Ectodermal cell (in vitro differentiated cells): ENCODE data around the gene NKPD1.

Experiments
- H3K27ac ChIP-seq: 2 replicates; pipeline ENCODE4 v1.7.0; 2013; ENCODE audit warnings: mild to moderate bottlenecking, low read depth, low read length; ENCODE audit not compliant: insufficient read depth, poor library complexity, severe bottlenecking
- H3K27me3 ChIP-seq: 2 replicates; pipeline ENCODE4 v1.7.0; 2013; ENCODE audit warnings: mild to moderate bottlenecking, low read length; ENCODE audit not compliant: insufficient read depth, control insufficient read depth, poor library complexity, severe bottlenecking
- H3K36me3 ChIP-seq: one replicate; pipeline ENCODE4 v1.7.0; 2013; ENCODE audit warnings: low read length; ENCODE audit not compliant: control insufficient read depth, insufficient read depth
- H3K4me1 ChIP-seq: one replicate; pipeline ENCODE4 v1.7.0; 2013; ENCODE audit warnings: low read length; ENCODE audit not compliant: control insufficient read depth, insufficient read depth
- H3K4me3 ChIP-seq: 2 replicates; pipeline ENCODE4 v1.7.0; 2013; ENCODE audit warnings: low read depth, low read length, control low read depth; ENCODE audit not compliant: insufficient read depth
- H3K9me3 ChIP-seq: 2 replicates; pipeline ENCODE4 v1.7.0; 2013; ENCODE audit warnings: mild to moderate bottlenecking, low read length, moderate library complexity; ENCODE audit not compliant: control insufficient read depth
- WGBS, 2 experiments: methylation state at CpG; one replicate each; pipeline ENCODE4 v1.1.7; 2013; ENCODE audit warnings: missing lambda C conversion rate in 2 of 2; 5-methylcytosine and 5-hydroxymethylcytosine counted together

Gene NKPD1

DNA sequence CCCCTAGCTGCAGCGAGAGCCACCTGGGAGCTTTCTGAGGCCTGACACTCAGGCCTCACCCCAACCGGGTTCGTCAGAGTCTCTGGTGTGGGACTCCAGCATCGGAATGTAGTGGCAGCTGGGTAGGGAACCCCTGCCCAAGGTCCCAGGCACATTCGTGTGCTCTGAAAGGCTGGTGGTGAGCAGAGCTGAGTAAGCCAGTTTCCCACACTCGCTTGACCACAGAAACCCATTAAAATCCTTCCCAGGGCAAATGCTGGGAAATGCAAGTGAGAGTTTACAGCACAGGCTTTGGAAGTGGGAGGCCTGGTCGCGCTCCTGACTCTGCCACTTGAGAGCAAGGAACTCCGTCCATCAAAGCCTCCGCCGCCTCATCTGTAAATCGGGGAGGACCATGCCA lies 13.0 kb upstream of the NKPD1 start:
- Histone ChIP-seq H3K27ac (no peak overlapping the region), H3K4me1 (no peaks in the 10 kb centered on the region), H3K36me3 (no peaks in the 10 kb centered on the region), H3K27me3 (no peaks in the 10 kb centered on the region), H3K4me3 (no peak overlapping the region), H3K9me3 (no peaks in the 10 kb centered on the region)
- WGBS, 2 experiments: 91% methylated on average over 12 of the region's 12 CpGs

DNA sequence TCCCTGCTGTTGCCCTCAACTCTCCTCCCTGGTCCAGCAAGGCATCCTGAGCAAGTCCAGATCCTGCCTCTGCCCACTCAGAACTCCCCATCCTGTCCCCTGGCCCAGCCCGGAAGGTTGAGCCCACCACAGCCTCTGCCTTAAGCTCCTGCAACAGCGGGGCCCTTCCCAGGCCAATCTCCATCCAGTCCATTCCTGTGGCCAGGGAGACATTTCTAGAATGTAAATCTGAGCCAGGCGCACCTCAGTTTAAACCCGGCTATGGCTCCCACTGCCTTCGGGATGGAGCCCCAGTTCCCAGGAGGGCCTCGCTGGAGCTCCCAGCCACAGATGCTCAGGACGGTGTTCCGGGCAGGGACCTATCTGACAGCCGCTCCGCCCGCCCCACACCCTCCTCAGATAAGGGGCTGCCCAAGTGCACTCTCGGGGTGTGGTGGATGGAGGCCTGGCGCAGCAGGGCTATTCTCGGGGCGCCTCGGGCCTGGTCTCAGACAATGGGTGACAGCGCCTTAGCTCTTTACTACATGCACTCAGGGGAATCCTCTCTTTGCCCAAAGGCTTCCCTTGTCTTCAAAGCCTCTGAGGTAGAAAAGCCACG lies 11.9 kb upstream of the NKPD1 start:
- H3K9me3 ChIP-seq: no peaks in the 10 kb centered on the region
- H3K4me3 ChIP-seq: no peak overlapping the region
- H3K27ac ChIP-seq: no peak overlapping the region
- no peaks in the 10 kb centered on the region for H3K36me3 ChIP-seq
- no peaks in the 10 kb centered on the region for H3K4me1 ChIP-seq
- no peaks in the 10 kb centered on the region for H3K27me3 ChIP-seq
- WGBS, 2 experiments: 88 to 89% methylated on average over 16 to 17 of the region's 18 CpGs

DNA sequence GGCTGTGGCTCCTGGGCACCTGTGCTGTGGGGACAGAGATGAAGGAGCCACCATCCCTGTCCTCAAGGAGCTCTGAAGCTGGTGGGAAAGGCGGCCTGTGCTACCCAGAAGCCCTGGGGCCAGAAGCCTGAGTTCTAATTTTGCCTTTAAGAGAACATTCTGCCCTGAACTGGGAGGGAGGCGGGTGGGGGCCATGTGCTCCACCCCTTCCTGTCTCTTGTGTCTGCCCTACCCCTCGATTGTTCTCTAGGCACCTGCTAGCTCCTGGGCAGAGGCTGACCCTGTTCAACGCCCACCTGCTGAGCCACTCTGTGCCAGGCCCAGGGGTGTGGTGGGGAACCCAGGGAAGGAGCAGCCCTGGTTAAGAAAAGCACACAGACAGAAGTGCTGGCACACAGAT lies 11.4 kb upstream of the NKPD1 start:
- WGBS, 2 experiments: 85 to 88% methylated on average over 4 of the region's 4 CpGs
- no peak overlapping the region for H3K4me3 ChIP-seq

DNA sequence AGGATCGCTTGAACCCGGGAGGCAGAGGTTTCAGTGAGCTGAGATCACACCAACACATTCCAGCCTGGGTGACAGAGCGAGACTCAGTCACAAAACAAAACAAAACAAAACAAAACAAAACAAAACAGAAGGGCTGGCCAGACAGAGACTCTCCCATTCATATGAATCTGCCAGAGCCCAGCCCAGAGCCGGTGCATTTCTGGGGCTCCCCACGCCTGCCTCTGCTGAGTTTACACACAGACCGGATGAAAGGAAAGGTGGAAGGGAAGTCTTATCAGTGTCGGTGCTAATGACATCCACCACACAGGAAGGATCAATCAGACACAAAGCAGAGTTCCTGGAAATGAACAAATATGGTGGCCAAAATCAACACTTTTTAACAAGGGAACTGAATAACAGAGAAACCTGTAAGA lies 10.4 kb upstream of the NKPD1 start:
- H3K4me3 ChIP-seq: no peak overlapping the region
- 78 to 80% methylated on average over 7 of the region's 7 CpGs for WGBS, 2 experiments
- no peaks in the 10 kb centered on the region for H3K9me3 ChIP-seq
- H3K27me3 ChIP-seq: no peaks in the 10 kb centered on the region
- no peaks in the 10 kb centered on the region for H3K36me3 ChIP-seq
- H3K27ac ChIP-seq: no peak overlapping the region
- peaks cover 7% of the 10 kb centered on the region for H3K4me1 ChIP-seq

More for the DNA sequence above, 11.4 kb upstream of the NKPD1 start:
- H3K27ac ChIP-seq: no peak overlapping the region
- H3K4me1 ChIP-seq: no peaks in the 10 kb centered on the region
- H3K9me3 ChIP-seq: no peaks in the 10 kb centered on the region
- no peaks in the 10 kb centered on the region for H3K36me3 ChIP-seq
- no peaks in the 10 kb centered on the region for H3K27me3 ChIP-seq

DNA sequence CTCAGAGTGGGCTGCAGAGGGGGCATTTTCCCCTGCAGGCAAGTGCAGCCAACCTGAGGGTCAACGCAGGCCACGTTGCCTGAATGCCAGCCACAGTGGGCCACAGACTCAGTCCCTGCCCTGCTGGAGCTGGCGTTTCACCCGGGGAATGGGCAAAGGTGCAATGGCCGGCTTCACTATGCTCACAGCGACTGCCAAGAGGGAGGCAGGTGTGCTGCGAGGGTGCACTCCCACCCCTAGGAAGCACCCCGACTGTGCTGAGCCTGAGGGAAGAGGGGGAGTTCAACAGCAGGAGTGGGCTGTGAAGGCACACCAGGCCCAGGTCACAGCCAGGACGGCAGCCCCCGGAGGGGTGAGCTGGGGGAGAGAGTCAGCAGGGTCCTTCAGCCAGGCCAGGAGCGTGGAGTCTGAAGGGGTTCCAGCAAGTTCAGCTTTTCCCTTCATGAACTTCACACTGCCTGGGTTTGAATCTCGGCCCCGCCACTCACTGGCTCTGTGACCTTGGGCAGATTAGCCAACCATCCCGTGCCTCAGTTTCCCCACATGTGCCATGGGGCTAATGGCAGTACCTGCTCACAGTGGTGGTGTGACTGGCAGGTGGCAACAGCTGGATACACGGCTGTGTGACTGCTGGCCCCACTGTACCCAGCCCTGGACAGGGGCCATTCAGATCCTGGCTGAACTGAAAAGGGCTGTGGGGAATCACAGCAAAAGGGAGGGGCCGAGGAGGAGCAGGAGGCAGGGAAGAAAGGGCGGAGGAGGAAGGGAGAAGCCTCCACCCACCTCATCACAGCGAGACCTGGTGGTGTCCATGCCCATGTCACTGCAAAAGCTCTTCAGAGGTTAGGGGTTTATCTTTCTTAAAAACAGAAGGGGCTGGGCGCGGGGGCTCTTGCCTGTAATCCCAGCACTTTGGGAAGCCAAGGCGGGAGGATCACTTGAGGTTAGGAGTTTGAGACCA lies 9.6 kb upstream of the NKPD1 start:
- H3K36me3 ChIP-seq: no peaks in the 10 kb centered on the region
- H3K27me3 ChIP-seq: no peaks in the 10 kb centered on the region
- H3K9me3 ChIP-seq: no peaks in the 10 kb centered on the region
- H3K4me1 ChIP-seq: peaks cover 7% of the 10 kb centered on the region
- H3K27ac ChIP-seq: no peak overlapping the region
- WGBS, 2 experiments: 85 to 92% methylated on average over 21 of the region's 21 CpGs
- no peak overlapping the region for H3K4me3 ChIP-seq

DNA sequence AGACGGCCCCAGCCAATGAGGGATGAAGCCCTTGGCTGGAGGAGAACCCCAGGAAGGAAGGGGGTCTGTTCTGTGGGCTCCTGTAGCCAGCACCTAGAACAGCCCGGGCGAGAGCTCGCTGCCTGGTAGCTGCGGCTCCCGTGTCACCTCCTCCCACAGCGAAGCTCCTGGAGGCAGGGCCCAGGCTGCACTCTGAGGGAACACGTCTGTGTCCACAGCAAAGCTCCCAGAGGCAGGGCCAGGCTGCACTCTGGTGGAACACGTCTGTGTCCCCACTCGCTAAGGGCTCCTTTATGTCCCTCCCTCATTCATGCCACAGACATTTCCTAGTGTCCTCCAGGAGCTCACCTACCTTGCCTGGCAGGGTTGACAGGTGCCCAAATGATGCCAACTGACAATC lies 8.8 kb upstream of the NKPD1 start:
- no peak overlapping the region for H3K27ac ChIP-seq

DNA sequence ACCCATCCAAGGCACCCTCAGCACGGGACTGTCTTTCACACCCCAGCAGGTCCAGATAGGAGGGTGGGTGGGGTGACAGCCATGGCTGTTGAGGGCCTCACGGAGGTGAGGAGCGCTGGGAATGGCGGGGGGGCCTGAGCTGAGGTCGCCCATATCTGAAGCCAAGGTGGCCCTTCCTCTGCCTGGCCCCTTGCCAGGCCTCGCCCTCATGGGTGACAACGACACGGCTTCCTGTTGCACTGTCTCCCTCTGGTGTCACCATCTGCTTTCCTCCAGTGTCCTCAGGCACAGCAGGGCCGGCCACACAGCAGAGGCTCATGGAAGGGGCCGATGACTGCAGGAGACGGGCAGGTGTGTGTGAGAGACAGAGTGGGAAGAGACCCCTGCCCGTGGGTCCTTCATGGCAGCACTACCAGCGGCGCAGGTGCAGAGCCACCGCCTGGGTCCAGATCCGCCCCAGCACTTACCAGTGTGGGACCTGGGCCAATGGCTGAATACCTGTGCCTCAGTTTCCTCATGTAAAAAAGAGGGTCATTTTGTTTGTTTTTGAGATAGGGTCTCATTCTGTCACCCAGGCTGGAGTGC lies 8.1 kb upstream of the NKPD1 start:
- Histone ChIP-seq H3K9me3 (no peaks in the 10 kb centered on the region), H3K27ac (no peak overlapping the region), H3K36me3 (no peaks in the 10 kb centered on the region), H3K27me3 (no peaks in the 10 kb centered on the region), H3K4me3 (no peak overlapping the region), H3K4me1 (peaks cover 7% of the 10 kb centered on the region)
- 94 to 95% methylated on average over 16 of the region's 16 CpGs for WGBS, 2 experiments

More for the DNA sequence above, 8.8 kb upstream of the NKPD1 start:
- H3K4me3 ChIP-seq: no peak overlapping the region
- WGBS, 2 experiments: 88 to 89% methylated on average over 10 of the region's 10 CpGs
- peaks cover 7% of the 10 kb centered on the region for H3K4me1 ChIP-seq
- no peaks in the 10 kb centered on the region for H3K27me3 ChIP-seq
- H3K9me3 ChIP-seq: no peaks in the 10 kb centered on the region
- no peaks in the 10 kb centered on the region for H3K36me3 ChIP-seq

DNA sequence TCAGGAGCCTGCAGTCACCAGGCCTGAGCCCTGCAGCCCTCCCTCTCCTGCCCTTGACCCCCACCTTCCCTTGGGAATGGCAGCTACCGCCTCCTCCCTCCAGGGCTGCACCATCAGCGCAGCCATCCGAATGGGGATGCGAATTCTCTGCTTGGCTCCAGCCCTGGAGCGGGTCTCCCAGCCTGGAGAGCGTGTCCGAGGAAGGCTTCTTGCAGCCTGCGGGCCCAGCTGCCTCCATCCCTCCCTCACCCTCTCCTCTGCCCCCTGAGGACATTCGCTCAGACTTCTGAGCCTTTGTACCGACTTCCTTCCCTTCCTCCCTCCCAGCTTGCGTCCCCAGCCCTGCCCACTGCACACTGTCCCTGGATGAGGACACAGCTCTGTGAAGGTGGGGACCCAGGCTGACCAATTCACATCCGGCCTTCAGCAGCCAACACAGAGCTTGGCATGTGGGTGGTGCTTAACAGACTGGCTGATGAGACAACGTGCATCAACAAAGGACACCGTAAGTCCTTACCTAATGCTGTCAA lies 6.0 kb upstream of the NKPD1 start:
- H3K4me3 ChIP-seq: no peak overlapping the region
- H3K27ac ChIP-seq: no peak overlapping the region
- 53 to 54% methylated on average over 14 of the region's 14 CpGs for WGBS, 2 experiments
- no peaks in the 10 kb centered on the region for H3K27me3 ChIP-seq
- no peaks in the 10 kb centered on the region for H3K36me3 ChIP-seq
- peaks cover 7% of the 10 kb centered on the region for H3K4me1 ChIP-seq
- no peaks in the 10 kb centered on the region for H3K9me3 ChIP-seq

DNA sequence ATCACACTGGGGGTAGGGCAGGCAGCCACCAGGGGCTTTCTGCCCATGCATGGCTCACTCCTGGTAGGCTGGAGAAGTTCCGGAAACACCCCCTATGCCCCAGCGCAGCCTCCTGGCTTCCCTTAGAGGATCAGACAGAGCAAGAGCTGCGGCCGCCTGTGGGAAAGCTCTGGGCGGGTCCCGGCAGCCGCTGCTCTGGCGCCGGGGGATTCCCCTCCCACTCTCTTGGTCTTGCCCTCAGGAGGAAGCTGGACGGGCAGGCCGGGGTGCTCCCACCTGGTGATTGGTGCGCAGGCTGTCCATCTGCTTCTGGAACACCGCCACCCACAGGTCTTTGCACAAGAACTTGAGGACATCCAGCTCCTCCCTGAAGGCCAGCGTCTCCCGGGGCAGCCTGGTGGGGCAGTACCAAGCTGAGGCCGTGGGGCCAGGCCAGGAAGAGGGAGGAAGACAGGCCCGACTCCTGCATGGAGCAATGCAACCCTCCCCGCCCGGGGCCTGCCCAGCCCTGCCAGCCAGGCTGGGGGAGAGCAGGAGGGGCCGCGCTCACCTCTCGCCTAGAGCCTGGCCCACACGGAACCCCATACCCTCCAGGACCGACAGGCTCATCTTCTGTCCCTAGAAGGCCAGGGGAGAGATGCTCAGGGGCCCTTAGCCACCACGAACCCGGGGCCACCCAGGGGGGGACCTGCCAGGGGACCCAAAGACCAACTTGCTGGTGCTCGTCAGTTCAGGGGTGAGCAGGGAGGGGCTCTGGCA lies 4.0 kb upstream of the NKPD1 start:
- no peak overlapping the region for H3K4me3 ChIP-seq
- H3K27ac ChIP-seq: no peak overlapping the region
- 68% methylated on average over 27 of the region's 27 CpGs for WGBS, 2 experiments
- H3K27me3 ChIP-seq: peaks cover 9% of the 10 kb centered on the region
- H3K4me1 ChIP-seq: peaks cover 7% of the 10 kb centered on the region
- no peaks in the 10 kb centered on the region for H3K9me3 ChIP-seq
- H3K36me3 ChIP-seq: no peaks in the 10 kb centered on the region
